Stimulated activated CD8-positive, alpha-beta memory T cell treated with anti-CD3 and anti-CD28 coated beads, Interleukin-12 subunit alpha, Interleukin-12 subunit beta, amount 100 ng/mL, for 24 hours (primary cell): ENCODE data around the gene SKIC8.
"Not testable (repeated sequence)": the region's sequence is repeated elsewhere in the genome, so short reads cannot be mapped to it uniquely, and the experiment has no call there.

Experiments
- DNase-seq: peaks from one replicate; pipeline ENCODE4 v3.0.0-alpha.2; 2020; ENCODE audit errors: extremely low read depth

The SKIC8 gene

GRCh38 chr15:78256044-78256437, 43.4 kb downstream of the SKIC8 start:
- no peak for DNase-seq

DNA sequence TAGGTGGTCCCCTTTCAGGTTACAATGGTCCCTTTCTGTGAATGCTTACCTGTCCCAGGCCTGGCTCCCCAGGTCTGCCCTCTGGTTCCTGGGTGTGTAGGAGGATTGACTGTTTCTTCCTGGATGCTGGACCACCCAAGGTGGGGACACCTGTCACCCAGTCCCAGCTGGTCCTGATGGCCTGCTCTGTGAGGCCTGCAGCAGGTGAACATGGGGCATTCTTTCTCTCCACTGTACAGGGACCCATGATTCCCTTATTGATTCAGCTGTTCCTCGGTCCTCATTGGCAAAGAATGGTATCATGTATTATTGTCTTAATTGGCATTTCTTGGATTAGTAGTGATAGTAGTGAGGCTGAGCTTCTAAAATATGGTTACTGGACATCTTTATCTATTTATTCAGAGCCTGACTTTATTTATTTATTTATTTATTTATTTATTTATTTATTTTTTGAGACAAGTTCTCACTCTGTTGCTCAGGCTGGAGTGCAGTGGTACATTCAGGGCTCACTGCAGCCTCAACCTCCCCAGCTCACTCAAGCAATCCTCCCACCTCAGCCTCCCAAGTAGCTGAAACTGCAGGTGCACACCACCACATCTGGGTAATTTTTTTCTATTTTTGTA, 43.9 kb downstream of the SKIC8 start:
- DNase-seq, result no peak

GRCh38 chr15:78251136-78251535, 48.3 kb downstream of the SKIC8 start:
- DNase-seq, result no peak

GRCh38 chr15:78249131-78249530, 50.3 kb downstream of the SKIC8 start:
- no peak for DNase-seq

DNA sequence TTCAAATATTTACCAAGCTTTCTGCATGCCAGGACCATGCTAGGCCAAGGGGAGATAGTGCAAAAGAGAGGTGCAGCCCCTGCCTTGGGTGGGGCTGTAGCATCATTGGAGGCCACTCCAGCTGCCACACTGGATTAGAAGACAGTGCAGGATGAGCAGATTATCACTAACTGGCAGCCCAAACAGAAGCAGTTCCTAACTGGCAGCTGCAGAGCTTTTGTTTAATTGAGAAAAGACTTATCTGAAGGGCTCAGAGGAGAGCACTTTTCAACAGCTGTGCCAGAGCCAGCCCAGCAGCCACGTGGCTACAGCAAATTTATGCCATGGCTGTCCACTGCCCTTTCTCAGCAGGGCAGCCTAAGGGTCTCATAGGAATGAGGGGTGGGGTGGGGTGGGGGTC, 51.5 kb downstream of the SKIC8 start:
- no peak for DNase-seq

DNA sequence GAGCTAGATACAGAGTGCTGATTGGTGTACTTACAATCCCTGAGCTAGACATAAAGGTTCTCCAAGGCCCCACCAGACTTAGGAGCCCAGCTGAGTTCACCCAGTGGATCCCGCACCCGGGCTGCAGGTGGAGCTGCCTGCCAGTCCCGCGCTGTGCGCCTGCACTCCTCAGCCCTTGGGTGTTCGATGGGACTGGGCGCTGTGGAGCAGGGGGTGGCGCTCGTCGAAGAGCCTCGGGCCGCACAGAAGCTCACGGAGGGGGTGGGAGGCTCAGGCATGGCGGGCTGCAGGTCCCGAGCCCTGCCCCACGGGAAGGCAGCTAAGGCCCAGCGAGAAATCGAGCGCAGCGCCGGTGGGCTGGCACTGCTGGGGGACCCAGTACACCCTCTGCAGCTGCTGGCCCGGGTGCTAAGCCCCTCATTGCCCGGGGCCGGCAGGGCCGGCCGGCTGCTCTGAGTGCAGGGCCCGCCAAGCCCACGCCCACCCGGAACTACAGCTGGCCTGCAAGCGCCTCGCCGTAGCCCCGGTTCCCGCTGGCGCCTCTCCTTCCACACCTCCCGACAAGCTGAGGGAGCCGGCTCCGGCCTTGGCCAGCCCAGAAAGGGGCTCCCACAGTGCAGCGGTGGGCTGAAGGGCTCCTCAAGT, 53.3 kb downstream of the SKIC8 start:
- not testable (repeated sequence) for DNase-seq

- DNase-seq, result not testable (repeated sequence)
Observed at GRCh38 chr15:78245392-78245791, 54.0 kb downstream of the SKIC8 start.

DNA sequence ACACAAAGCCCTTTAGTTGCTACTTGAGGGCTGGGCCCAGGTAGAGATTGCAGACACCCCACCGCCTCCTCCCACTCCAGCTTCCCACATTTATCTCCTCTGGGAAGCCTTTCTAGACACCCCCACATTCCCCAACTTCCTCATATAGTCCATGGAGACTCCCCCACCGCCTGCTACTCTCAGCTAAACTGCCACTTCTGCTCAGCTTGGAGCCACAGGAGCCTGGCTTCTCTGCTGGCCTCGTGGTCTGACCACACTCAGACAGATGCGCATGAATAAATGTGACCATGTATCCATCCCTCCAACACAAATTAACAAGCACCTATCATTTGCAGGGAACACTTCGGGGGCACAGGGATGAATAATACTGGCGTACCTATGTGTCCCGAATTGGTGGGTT, 54.5 kb downstream of the SKIC8 start:
- DNase-seq, result no peak

GRCh38 chr15:78244101-78244500, 55.3 kb downstream of the SKIC8 start:
- DNase-seq, result no peak

- DNase-seq, result no peak
Observed at GRCh38 chr15:78243491-78243941, 55.9 kb downstream of the SKIC8 start.

DNA sequence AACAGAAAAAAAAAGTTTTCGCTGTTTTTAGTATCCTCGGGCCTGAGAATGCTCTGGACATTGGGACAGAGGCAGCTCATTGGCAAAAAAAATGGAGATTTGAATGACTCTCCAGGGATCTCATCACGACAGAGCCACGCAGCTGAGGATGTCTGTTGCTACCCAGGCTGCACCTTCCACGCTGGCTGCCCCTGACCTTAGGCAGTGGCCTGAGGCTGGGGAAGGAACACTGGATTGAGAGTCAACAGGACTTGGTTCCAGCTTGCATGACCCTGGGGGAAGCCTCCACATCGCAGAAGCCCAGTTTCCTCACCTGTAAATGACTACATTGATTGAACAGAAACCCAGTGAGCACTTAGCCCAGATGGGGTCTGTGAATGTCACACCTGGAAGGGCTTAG, 56.4 kb downstream of the SKIC8 start:
- no peak for DNase-seq

DNA sequence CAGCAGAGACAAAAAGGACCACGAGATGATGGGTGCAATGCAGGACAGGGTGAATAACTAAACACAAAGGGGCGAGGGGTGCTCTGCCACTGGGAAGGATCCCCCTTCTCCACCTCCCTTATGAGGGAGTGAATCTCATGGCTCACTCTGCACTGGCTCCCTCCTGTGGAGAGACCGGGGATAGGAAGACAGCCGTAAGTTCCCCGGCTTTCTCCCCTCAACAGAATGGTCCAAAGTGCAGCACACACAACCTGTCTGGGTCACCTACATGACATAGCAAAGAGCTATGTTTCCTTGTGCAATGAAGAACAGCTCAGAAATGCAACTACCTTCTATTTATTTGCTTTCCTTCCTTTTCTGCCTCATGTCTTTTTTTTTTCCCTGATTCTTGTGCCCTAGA, 57.3 kb downstream of the SKIC8 start:
- DNase-seq, result no peak

DNA sequence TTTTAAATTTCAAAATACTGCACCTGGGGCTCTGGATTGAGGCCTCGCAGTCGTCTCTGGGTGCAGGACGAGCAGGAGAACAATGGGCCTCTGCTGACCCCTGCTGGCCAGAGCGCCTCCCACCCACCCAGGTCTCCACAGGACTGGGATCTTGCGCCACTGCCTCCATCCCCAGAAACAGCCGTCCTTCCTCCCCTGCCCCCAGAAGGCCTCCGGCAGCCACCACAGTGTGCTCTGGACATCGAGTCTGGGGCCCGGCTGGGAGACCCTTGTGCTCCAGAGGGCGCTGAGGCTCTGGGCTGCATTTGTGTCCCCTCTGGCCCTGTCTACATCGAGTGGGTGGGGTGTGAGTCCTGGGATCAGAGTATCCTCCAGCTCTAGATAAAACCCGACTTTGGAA, 58.4 kb downstream of the SKIC8 start:
- peak; percentile 46 for DNase-seq

GRCh38 chr15:78239811-78240210, 59.6 kb downstream of the SKIC8 start:
- no peak for DNase-seq

DNA sequence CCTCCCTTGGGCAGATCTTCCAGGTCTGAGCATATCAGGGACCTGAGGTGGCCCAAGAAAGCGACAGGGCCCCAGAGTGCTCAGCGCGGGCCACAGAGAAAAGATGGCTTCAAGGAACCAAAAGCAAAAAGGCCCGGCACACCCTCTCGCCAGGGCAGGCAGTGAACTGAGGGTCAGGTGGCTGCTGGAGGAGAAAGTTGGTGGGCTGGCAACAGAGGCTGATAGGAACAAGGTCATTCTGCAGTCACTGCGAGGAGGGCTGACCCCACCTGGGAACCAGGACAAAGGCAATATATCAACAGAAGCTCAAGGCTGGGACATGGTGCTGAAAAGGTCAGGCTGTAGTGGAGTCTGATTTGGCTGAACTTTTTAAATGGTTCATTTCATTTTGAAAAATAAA, 62.3 kb downstream of the SKIC8 start:
- no peak for DNase-seq

DNA sequence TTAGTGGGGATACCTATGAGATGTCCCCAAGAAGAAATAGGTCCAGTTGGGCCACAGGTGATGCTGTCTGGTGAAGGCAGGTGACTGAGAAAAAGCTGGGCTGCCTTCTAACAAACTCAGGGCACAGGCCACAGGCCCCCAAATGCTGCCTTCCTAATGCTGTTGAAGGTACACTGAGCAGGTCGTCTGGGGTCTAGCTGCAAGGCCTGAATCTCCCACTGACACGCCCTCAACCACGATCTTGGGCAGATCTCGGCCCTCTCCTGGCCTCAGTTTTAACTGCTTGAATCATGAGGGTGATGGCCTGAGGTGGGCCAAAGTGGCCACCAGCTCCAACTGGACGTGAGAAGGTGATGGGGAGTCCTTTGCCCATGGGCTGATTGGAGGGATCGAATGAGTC, 62.9 kb downstream of the SKIC8 start:
- no peak for DNase-seq

GRCh38 chr15:78234515-78235040, 64.8 kb downstream of the SKIC8 start, which contains the start of gene ACSBG1:
TSS of gene ACSBG1 (minus strand) at chr15:78234565. CDS start at chr15:78234501, 64 bp downstream.
- no peak for DNase-seq

- DNase-seq, result no peak
Observed at GRCh38 chr15:78233496-78233895, 65.9 kb downstream of the SKIC8 start.
